GM13977 (cell line): ENCODE measurements around the gene NCAPG2.

Source experiments
- DNase-seq: peaks from one replicate; pipeline ENCODE4 v3.0.0; 2012; ENCODE audit warnings: low spot score
- CTCF ChIP-seq: IDR thresholded peaks from 2 replicates; pipeline ENCODE4 v1.5.1; 2012; ENCODE audit warnings: mild to moderate bottlenecking, control low read depth; ENCODE audit not compliant: insufficient read depth; ENCODE audit errors: extremely low read depth, missing control alignments
- in situ Hi-C: fragments of 300-500 bp; cut with MboI; formaldehyde crosslinking; loops from one replicate; pipeline ENCODE4 v1.12.0; 2022; ENCODE audit warnings: low sequenced_read_pairs, low pct_unique_long_range_greater_than_20kb, mixed read lengths, inconsistent platforms; ENCODE audit not compliant: unreplicated experiment

The NCAPG2 gene

GRCh38 chr7:158582089-158582456 is 122.5 kb downstream of the NCAPG2 start:
- DNase-seq = no peak
- no peak for TF ChIP-seq CTCF
- in situ Hi-C loops = no loop called here

- no peak for DNase-seq
- in situ Hi-C loops = no loop called here
- TF ChIP-seq CTCF = no peak
These were observed 123.0 kb downstream of the NCAPG2 start for GRCh38 chr7:158581440-158582088.
